GM12873 (cell line): ENCODE data around the gene NRSN2.

Experiments used
- TF ChIP-seq, protein P1 (sequence below): IDR thresholded peaks from 2 replicates; pipeline ENCODE4 v1.5.1; 2012; ENCODE audit warnings: low read depth, mild to moderate bottlenecking, moderate library complexity, low read length, control low read depth; ENCODE audit not compliant: insufficient read depth; ENCODE audit errors: missing control alignments

Gene NRSN2

GRCh38 chr20:397432-398237 lies 50.7 kb downstream of the NRSN2 start:
- TF ChIP-seq, protein P1, sequence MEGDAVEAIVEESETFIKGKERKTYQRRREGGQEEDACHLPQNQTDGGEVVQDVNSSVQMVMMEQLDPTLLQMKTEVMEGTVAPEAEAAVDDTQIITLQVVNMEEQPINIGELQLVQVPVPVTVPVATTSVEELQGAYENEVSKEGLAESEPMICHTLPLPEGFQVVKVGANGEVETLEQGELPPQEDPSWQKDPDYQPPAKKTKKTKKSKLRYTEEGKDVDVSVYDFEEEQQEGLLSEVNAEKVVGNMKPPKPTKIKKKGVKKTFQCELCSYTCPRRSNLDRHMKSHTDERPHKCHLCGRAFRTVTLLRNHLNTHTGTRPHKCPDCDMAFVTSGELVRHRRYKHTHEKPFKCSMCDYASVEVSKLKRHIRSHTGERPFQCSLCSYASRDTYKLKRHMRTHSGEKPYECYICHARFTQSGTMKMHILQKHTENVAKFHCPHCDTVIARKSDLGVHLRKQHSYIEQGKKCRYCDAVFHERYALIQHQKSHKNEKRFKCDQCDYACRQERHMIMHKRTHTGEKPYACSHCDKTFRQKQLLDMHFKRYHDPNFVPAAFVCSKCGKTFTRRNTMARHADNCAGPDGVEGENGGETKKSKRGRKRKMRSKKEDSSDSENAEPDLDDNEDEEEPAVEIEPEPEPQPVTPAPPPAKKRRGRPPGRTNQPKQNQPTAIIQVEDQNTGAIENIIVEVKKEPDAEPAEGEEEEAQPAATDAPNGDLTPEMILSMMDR: no peak

GRCh38 chr20:399182-399707 lies 52.3 kb downstream of the NRSN2 start:
- TF ChIP-seq, protein P1: no peak

DNA sequence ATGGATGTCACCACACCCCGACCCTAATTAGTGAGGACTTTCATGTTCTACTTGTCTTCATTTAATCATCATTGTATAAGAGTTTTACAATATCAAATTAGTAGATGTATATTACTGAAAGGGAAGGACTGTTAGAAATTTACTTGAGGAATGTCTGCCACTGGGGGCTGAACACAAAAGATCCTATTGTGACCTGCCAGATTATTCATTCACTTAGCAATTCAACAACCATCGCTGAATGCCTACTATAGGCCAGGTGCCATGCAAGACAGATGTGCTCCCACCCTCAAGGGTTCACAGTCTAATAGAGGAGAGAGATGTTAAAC lies 53.2 kb downstream of the NRSN2 start:
- TF ChIP-seq, protein P1: no peak

DNA sequence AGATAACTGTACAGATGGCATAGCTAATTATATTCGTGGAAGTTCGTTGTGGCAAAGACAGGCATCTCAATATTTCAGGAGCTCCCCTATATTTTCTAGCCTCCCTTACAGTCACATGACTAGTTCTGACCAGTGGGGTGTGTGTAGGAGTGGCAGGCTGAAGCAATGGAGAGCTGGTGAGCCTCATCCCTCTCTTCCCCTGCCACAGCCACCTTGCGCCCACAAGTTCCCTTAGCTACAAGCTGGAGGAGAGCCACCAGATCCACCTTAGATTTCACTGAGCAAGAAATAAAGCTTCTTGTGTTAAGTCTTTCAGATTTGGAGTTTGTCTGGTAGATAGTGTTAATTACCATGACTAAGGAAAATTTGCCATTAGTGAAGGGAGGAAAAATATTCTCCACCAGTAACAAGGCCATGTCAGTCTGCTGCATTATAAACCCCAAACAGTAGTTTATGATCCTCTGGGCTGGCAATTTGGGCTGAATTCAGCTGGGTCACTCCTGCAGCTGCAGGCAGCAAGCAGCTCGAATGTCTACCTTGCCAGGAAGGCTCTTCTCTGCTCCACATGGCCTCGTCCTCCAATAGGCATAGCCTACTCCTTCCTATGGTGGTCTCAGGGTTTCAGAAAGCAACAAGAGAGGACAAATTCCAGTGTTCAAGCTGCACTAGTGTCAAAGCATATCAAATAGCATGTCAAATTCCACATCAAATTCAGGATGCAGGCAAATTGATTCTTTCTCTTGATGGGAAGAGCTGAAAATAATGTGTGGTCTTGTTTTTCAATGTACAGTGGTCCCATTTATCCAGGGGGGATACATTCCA lies 53.8 kb downstream of the NRSN2 start:
- TF ChIP-seq, protein P1: no peak

DNA sequence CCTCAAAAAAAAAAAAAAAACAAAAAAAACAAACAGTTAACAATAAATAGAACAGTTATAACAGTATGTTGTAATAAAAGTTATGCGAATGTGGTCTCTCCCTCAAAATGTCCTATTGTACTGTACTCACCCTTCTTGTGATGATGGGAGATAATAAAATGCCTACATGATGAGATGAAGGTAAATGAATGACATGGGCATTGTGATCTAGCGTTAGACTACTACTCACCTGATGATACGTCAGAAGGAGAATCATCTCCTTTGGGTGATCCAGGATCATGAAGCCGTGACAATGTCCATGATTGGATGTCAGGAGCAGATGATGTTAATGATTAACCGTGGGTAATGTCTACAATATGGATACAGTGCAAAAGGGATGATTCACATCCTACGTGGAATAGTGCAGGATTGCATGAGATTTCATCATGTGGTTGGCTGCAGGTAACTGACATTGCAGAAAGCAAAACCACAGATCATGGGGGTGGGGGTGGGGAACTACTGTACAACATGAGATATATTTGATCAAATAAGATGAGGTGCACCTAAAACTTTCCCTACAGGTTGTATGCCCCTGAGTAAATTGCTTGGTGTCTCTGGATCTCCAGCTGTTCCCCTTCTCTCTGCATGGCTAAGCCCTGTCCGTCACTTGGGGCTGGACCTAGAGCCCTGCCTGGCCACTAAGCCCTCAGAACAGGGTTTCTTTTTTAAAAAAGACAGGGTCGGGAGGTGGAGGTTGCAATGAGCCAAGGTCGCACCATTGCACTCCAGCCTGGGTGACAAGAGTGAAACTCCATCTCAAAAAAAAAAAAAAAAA lies 55.0 kb downstream of the NRSN2 start:
- TF ChIP-seq, protein P1: no peak

DNA sequence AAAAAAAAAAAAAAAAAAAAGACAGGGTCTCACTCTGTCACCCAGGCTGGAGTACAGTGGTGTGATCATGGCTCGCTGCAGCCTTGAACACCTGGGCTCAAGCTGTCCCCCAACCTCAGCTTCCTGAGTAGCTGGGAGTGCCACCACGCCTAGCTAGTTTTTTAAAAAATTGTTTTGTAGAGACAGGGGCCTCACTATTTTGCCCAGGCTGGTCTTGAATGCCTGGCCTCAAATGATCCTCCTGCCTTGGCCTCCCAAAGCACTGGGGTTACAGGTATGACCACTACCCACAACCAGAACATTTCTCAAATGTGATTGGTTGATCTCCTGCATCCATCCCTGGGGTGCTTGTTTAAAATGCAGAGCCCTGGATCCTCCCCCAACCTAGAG lies 55.6 kb downstream of the NRSN2 start:
- TF ChIP-seq, protein P1: no peak
